ENCODE results near the gene CLTC.
"Not testable (repeated sequence)": the region's sequence is repeated elsewhere in the genome, so short reads cannot be mapped to it uniquely, and the experiment has no call there.

The CLTC gene

GRCh38 chr17:59619298-59620063 lies at the start of gene CLTC:
TSS of gene CLTC (plus strand) at chr17:59619895. CDS start at chr17:59620132, 237 bp downstream.
- Histone ChIP-seq H3K27me3 (ENCODE audit: low read depth) (no peaks in the 10 kb centered on the region), H3K4me1 (peaks cover 37% of the 10 kb centered on the region), H3K9me3 (no peaks in the 10 kb centered on the region), H3K36me3 (replicated peaks) (peaks cover 7% of the 10 kb centered on the region; the same call in 1 of the 2 replicates), H3K4me3 (peak within 1 kb of the TSS; percentile 99)
- DNase-seq (ENCODE audit: low spot score in 2 of 2), result peak; percentile 86 to 93
- in situ Hi-C loops (cut with MboI; ENCODE audit: low sequenced_read_pairs), result loop anchor here (10.0 kb wide), 1 partner anchor 95 kb away; no protein-coding TSS in a partner anchor

- H3K4me1 ChIP-seq, result no peaks in the 10 kb centered on the region
- no peak for DNase-seq (ENCODE audit: low spot score in 2 of 2)
- H3K36me3 ChIP-seq (replicated peaks), result peaks cover 12% of the 10 kb centered on the region; the same call in 1 of the 2 replicates
- no peaks in the 10 kb centered on the region for H3K27me3 ChIP-seq (ENCODE audit: low read depth)
- no peak overlapping the region for H3K4me3 ChIP-seq
- no peaks in the 10 kb centered on the region for H3K9me3 ChIP-seq
- in situ Hi-C loops (cut with MboI; ENCODE audit: low sequenced_read_pairs), result no loop called here
These were observed 47.3 kb upstream of the CLTC start for GRCh38 chr17:59572301-59572924.

GRCh38 chr17:59584168-59584567 lies 35.5 kb upstream of the CLTC start:
- H3K36me3 ChIP-seq (replicated peaks); H3K4me1 ChIP-seq; in situ Hi-C loops (cut with MboI; ENCODE audit: low sequenced_read_pairs); H3K27me3 ChIP-seq (ENCODE audit: low read depth); H3K4me3 ChIP-seq; H3K9me3 ChIP-seq; DNase-seq (ENCODE audit: low spot score in 2 of 2): not testable (repeated sequence)

- no peaks in the 10 kb centered on the region for H3K4me1 ChIP-seq
- H3K27me3 ChIP-seq (ENCODE audit: low read depth), result no peaks in the 10 kb centered on the region
- H3K36me3 ChIP-seq (replicated peaks), result peaks cover 8% of the 10 kb centered on the region
- no peaks in the 10 kb centered on the region for H3K9me3 ChIP-seq
- H3K4me3 ChIP-seq, result no peak overlapping the region
- in situ Hi-C loops (cut with MboI; ENCODE audit: low sequenced_read_pairs), result no loop called here
- no peak for DNase-seq (ENCODE audit: low spot score in 2 of 2)
These were observed 19.5 kb upstream of the CLTC start for GRCh38 chr17:59600169-59600568.

- Histone ChIP-seq H3K36me3 (replicated peaks) (peaks cover 11% of the 10 kb centered on the region), H3K4me1 (no peaks in the 10 kb centered on the region), H3K9me3 (no peaks in the 10 kb centered on the region), H3K27me3 (ENCODE audit: low read depth) (no peaks in the 10 kb centered on the region), H3K4me3 (no peak overlapping the region)
- in situ Hi-C loops (cut with MboI; ENCODE audit: low sequenced_read_pairs), result no loop called here
- DNase-seq (ENCODE audit: low spot score in 2 of 2), result no peak
These were observed 18.6 kb upstream of the CLTC start for GRCh38 chr17:59601130-59601529.

GRCh38 chr17:59607061-59607460 lies 12.6 kb upstream of the CLTC start:
- no peak for DNase-seq (ENCODE audit: low spot score in 2 of 2)

GRCh38 chr17:59607817-59608403 lies 11.8 kb upstream of the CLTC start:
- H3K4me3 ChIP-seq, result no peak overlapping the region
- H3K4me1 ChIP-seq, result no peaks in the 10 kb centered on the region
- no peaks in the 10 kb centered on the region for H3K9me3 ChIP-seq
- peaks cover 24% of the 10 kb centered on the region for H3K36me3 ChIP-seq (replicated peaks)
- H3K27me3 ChIP-seq (ENCODE audit: low read depth), result no peaks in the 10 kb centered on the region
- peak in 1 of 2 experiments; percentile 68 for DNase-seq (ENCODE audit: low spot score in 2 of 2)
- in situ Hi-C loops (cut with MboI; ENCODE audit: low sequenced_read_pairs), result no loop called here

More at GRCh38 chr17:59607061-59607460, 12.6 kb upstream of the CLTC start:
- in situ Hi-C loops (cut with MboI; ENCODE audit: low sequenced_read_pairs), result no loop called here
- Histone ChIP-seq H3K36me3 (replicated peaks) (peaks cover 31% of the 10 kb centered on the region), H3K4me3 (no peak overlapping the region), H3K27me3 (ENCODE audit: low read depth) (no peaks in the 10 kb centered on the region), H3K9me3 (no peaks in the 10 kb centered on the region), H3K4me1 (no peaks in the 10 kb centered on the region)

GRCh38 chr17:59611503-59611902 lies 8.2 kb upstream of the CLTC start:
- no peaks in the 10 kb centered on the region; the same call in 1 of the 2 replicates for H3K4me1 ChIP-seq
- H3K27me3 ChIP-seq (ENCODE audit: low read depth), result no peaks in the 10 kb centered on the region
- H3K4me3 ChIP-seq, result no peak overlapping the region
- in situ Hi-C loops (cut with MboI; ENCODE audit: low sequenced_read_pairs), result loop anchor here (10.0 kb wide), 1 partner anchor 87 kb away; no protein-coding TSS in a partner anchor
- no peaks in the 10 kb centered on the region for H3K9me3 ChIP-seq
- H3K36me3 ChIP-seq (replicated peaks), result peaks cover 19% of the 10 kb centered on the region
- no peak for DNase-seq (ENCODE audit: low spot score in 2 of 2)

GRCh38 chr17:59616253-59616920 lies 3.3 kb upstream of the CLTC start:
- no peak overlapping the region for H3K4me3 ChIP-seq
- H3K4me1 ChIP-seq, result peaks cover 9% of the 10 kb centered on the region
- no peak for DNase-seq (ENCODE audit: low spot score in 2 of 2)
- in situ Hi-C loops (cut with MboI; ENCODE audit: low sequenced_read_pairs), result loop anchor here (10.0 kb wide), 1 partner anchor 92 kb away; no protein-coding TSS in a partner anchor
- no peaks in the 10 kb centered on the region for H3K27me3 ChIP-seq (ENCODE audit: low read depth)
- no peaks in the 10 kb centered on the region for H3K9me3 ChIP-seq
- H3K36me3 ChIP-seq (replicated peaks), result 0 out of 2 replicates have a peak, but pooled peaks cover 4% of the 10 kb centered on the region

GRCh38 chr17:59617156-59617732 lies 2.5 kb upstream of the CLTC start:
- DNase-seq (ENCODE audit: low spot score in 2 of 2), result no peak
- Histone ChIP-seq H3K4me1 (peaks cover 18% of the 10 kb centered on the region), H3K27me3 (ENCODE audit: low read depth) (no peaks in the 10 kb centered on the region), H3K36me3 (replicated peaks) (0 out of 2 replicates have a peak, but pooled peaks cover 4% of the 10 kb centered on the region), H3K4me3 (peak overlapping the region; percentile 99), H3K9me3 (no peaks in the 10 kb centered on the region)
- in situ Hi-C loops (cut with MboI; ENCODE audit: low sequenced_read_pairs), result loop anchor here (10.0 kb wide), 1 partner anchor 92 kb away; no protein-coding TSS in a partner anchor

- in situ Hi-C loops (cut with MboI; ENCODE audit: low sequenced_read_pairs), result loop anchor here (10.0 kb wide), 1 partner anchor 94 kb away; no protein-coding TSS in a partner anchor
- no peak for DNase-seq (ENCODE audit: low spot score in 2 of 2)
- H3K9me3 ChIP-seq, result no peaks in the 10 kb centered on the region
- H3K36me3 ChIP-seq (replicated peaks), result peaks cover 7% of the 10 kb centered on the region; the same call in 1 of the 2 replicates
- H3K27me3 ChIP-seq (ENCODE audit: low read depth), result no peaks in the 10 kb centered on the region
- peaks cover 35% of the 10 kb centered on the region for H3K4me1 ChIP-seq
- peak overlapping the region; percentile 99 for H3K4me3 ChIP-seq
These were observed 729 bp upstream of the CLTC start for GRCh38 chr17:59619035-59619297.

GRCh38 chr17:59620064-59620359 lies 317 bp downstream of the CLTC start:
- H3K9me3 ChIP-seq, result no peaks in the 10 kb centered on the region
- in situ Hi-C loops (cut with MboI; ENCODE audit: low sequenced_read_pairs), result no loop called here
- H3K27me3 ChIP-seq (ENCODE audit: low read depth), result no peaks in the 10 kb centered on the region
- DNase-seq (ENCODE audit: low spot score in 2 of 2), result no peak
- H3K4me1 ChIP-seq, result peaks cover 37% of the 10 kb centered on the region
- H3K4me3 ChIP-seq, result peak overlapping the region; percentile 99
- peaks cover 7% of the 10 kb centered on the region; the same call in 1 of the 2 replicates for H3K36me3 ChIP-seq (replicated peaks)

GRCh38 chr17:59620518-59621259 lies 994 bp downstream of the CLTC start:
- peak overlapping the region; percentile 99 for H3K4me3 ChIP-seq
- peaks cover 38% of the 10 kb centered on the region for H3K4me1 ChIP-seq
- in situ Hi-C loops (cut with MboI; ENCODE audit: low sequenced_read_pairs), result no loop called here
- no peaks in the 10 kb centered on the region for H3K27me3 ChIP-seq (ENCODE audit: low read depth)
- peaks cover 7% of the 10 kb centered on the region; the same call in 1 of the 2 replicates for H3K36me3 ChIP-seq (replicated peaks)
- peak; percentile 72 to 84 for DNase-seq (ENCODE audit: low spot score in 2 of 2)
- H3K9me3 ChIP-seq, result no peaks in the 10 kb centered on the region
